HG02885 (cell line): ENCODE data around the gene TRAF3.
"Not testable (repeated sequence)": the region's sequence is repeated elsewhere in the genome, so short reads cannot be mapped to it uniquely, and the experiment has no call there.

Experiments
- ATAC-seq: cut with Tn5 transposase; IDR thresholded peaks from one replicate; pipeline ENCODE4 v1.9.1; 2021; ENCODE audit warnings: mild to moderate bottlenecking; ENCODE audit not compliant: unreplicated experiment, poor library complexity

TRAF3 gene

DNA sequence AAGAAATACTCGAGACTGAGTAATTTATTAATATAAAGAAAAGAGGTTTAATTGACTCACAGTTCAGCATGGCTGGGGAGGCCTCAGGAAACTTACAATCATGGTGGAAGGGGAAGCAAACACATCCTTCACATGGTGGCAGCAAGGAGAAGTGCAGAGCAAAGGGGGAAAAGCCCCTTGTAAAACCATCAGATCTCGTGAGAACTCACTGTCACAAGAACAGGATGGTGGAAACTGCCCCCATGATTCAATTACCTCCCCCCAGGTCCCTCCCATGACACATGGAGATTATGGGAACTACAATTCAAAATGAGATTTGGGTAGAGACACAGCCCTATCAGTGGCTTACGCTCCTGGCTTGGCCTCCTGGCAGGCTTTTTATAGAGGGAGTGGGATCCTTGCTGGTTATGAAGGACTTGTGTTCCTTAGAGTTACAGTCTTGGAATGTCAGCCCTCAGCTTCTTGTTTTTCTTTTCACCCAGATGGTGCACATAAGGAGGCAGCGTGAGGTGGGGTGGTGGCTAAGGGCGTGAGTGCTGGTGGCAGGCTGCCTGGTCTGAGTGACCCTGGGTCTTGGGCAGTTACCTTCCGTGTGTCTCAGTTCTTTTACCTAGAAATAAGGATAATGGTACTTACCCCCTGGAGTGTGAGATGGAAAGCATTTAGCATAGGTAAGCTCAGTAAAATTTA, 25.7 kb downstream of the TRAF3 start:
- no peak for ATAC-seq

- no peak for ATAC-seq
Observed at GRCh38 chr14:102804858-102805257, 27.6 kb downstream of the TRAF3 start.

GRCh38 chr14:102805371-102805891, 28.2 kb downstream of the TRAF3 start:
- no peak for ATAC-seq

DNA sequence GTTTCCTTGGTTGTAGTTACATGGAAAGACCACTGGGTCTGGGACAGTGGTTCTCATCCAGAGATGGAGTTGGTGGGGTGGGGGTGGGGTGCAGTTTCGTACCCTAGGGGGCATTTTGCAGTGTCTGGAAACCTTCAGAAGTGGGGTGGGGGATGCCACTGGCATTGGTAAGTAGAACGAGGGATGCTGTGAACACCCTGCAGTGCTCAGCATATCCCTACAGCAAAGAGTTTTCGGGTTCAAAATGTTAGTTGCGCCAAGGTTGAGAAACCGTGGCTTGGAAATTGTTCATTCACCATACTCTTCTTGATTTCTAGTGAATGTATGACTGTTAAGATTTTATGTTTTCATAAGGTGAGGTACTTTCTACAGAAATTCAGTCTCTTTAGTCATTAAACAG, 28.7 kb downstream of the TRAF3 start:
- ATAC-seq = no peak

- ATAC-seq = no peak
Observed at GRCh38 chr14:102806447-102806846, 29.2 kb downstream of the TRAF3 start.

GRCh38 chr14:102807013-102807406, 29.8 kb downstream of the TRAF3 start:
- no peak for ATAC-seq

- no peak for ATAC-seq
Observed at GRCh38 chr14:102809870-102810269, 32.6 kb downstream of the TRAF3 start.

- ATAC-seq = no peak
Observed at GRCh38 chr14:102810523-102810922, 33.3 kb downstream of the TRAF3 start.

DNA sequence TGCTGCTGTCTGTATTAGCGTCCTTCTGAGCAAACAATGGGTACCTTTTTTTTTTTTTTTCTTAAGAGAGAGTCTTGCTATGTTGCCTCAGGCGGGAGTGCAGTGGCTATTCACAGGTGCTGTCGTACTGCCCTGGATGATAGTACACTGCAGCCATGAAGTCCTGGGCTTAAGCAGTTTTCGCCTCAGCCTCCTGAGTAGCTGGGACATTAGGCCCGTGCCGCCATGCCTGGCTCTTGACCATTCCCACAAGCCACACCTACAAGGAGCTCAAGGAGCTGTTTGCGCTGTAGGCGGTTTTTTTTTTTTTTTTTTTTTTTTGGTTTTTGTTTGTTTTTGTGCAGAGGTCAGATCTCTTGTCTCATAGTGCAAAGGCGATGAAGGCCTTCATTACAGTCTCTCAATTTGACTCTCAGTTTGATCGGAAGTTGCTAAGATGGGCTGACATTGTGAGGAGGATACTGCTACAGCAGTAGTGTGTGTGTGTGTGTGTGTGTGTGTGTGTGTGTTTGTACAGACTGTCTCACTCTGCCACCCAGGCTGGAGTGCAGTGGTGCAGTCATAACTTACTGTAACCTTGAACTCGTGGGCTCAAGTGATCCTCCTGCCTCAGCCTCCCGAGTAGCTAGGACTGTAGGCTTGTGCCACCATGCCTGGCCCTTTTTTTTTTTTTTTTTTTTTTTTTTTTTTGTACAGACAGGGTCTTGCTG, 34.2 kb downstream of the TRAF3 start:
- no peak for ATAC-seq

DNA sequence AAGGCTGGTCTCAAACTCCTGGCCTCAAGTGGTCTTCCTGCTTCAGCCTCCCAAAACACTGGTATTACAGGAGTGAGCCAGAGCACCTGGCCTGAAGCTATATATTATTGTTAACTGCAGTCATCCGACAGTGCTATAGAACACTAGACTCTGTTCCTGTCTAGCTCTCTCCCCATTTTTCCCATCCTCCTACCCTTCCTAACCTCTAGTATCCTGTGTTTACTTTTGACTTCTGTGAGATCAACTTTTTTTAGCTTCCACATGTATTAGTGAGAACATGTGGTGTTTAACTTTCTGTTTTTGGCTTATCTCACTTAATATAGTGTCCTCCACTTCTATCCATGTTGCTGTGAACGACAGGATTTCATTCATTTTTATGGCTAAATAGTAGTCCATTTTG, 34.7 kb downstream of the TRAF3 start:
- ATAC-seq = no peak

- no peak for ATAC-seq
Observed at GRCh38 chr14:102813691-102814090, 36.4 kb downstream of the TRAF3 start.

GRCh38 chr14:102817318-102817717, 40.1 kb downstream of the TRAF3 start:
- no peak for ATAC-seq

- no peak for ATAC-seq
Observed at GRCh38 chr14:102817942-102818940, 41.0 kb downstream of the TRAF3 start.

GRCh38 chr14:102819176-102819628, 42.0 kb downstream of the TRAF3 start:
- ATAC-seq = peak; percentile 76

- ATAC-seq = peak; percentile 15
Observed at GRCh38 chr14:102819747-102820330, 42.6 kb downstream of the TRAF3 start.

GRCh38 chr14:102821252-102821651, 44.0 kb downstream of the TRAF3 start:
- ATAC-seq = no peak

GRCh38 chr14:102822311-102822863, 45.1 kb downstream of the TRAF3 start:
- ATAC-seq = no peak

DNA sequence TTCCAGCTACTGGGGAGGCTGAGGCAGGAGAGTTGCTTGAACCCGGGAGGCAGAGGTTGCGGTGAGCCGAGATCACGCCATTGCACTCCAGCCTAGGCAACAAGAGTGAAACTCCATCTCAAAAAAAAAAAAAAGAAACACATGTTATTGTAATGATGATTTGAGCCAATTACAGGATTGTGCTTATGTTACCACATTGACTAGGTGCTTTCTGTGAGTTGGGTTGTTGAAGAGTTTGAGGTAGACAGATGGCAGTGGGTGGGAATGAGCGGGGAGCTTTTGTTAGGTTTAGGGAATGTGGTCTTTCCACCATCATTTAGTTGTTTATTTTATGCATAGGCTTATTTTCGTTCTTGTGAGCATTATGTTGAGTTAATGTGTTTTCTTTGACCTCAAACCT, 45.6 kb downstream of the TRAF3 start:
- not testable (repeated sequence) for ATAC-seq

DNA sequence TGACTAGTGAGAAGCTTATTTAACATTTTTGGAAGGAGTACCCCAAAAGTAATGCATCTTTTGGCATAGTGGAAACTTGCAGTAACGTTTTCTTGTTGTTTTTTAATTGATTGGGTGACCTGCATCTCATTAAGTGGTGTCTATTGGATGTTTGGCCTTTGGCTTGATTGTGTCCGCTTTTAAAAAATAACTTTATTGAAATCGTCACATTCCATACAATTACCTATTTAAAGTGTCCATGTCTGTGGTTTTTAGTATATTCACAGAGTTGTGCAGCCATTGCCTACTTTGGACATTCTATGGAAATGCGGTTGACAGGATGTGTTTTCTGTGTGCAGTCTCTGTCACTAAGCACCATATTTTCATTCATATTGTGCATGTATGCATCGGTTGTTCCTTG, 46.3 kb downstream of the TRAF3 start:
- ATAC-seq = no peak

DNA sequence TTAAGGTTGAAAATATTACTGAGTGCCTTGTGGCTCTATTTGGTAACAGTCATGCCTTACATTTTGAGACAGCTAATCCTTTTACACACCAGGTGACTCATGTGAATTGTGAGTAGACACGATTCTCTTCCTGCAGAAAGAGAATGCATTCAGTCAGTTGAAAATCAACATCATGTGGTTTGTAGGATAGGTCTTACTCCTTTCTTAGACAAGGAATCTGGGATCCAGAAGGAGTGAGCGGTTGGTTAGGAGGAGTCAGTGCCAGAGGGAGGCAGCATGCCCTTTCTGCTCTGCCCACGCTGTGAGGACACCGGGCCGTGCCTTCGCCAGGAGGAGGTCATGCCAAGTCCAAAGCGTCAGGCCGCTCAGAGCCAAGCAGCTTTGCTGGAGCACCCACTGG, 47.6 kb downstream of the TRAF3 start:
- no peak for ATAC-seq
